Measurements from ENCODE around the gene PPP4R1.

DNA sequence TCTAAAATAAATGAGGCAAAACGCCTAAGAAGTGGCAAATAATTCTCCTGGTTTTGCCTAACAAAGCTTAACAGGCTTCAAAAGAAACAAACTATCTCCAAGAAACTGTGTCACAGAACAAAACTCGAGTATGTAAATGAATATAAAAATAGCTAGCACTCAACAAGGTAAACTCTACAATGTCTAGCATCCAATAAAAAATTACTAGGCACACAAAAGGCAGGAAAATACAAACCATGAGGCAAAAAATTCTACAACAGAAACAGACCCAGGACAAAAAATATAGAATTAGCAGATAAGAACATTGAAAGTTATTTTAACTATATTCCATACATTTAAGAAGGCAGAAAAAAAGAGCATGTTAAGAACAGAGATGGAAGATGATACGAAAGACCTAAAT, 16.8 kb downstream of the PPP4R1 start:
- TF ChIP-seq POLR2AphosphoS5 (IDR thresholded peaks at IDR 0.05) (no peak), EZH2 (IDR thresholded peaks at IDR 0.05; ENCODE audit: borderline replicate concordance, insufficient read depth, low read length, poor library complexity, severe bottlenecking) (no peak)
- TF ChIP-seq, protein P1, sequence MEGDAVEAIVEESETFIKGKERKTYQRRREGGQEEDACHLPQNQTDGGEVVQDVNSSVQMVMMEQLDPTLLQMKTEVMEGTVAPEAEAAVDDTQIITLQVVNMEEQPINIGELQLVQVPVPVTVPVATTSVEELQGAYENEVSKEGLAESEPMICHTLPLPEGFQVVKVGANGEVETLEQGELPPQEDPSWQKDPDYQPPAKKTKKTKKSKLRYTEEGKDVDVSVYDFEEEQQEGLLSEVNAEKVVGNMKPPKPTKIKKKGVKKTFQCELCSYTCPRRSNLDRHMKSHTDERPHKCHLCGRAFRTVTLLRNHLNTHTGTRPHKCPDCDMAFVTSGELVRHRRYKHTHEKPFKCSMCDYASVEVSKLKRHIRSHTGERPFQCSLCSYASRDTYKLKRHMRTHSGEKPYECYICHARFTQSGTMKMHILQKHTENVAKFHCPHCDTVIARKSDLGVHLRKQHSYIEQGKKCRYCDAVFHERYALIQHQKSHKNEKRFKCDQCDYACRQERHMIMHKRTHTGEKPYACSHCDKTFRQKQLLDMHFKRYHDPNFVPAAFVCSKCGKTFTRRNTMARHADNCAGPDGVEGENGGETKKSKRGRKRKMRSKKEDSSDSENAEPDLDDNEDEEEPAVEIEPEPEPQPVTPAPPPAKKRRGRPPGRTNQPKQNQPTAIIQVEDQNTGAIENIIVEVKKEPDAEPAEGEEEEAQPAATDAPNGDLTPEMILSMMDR (IDR thresholded peaks at IDR 0.05; ENCODE audit: poor library complexity, severe bottlenecking) = no peak

Data from neural cell (in vitro differentiated cells).